Panc1 (cell line): ENCODE results near the gene ZDHHC11. TPM values are rescaled to one million over a fixed set of nuclear protein-coding genes. Genes with fewer than 3 reads are reported as not detected.

Source experiments
- ATAC-seq: fragments of 200-7000 bp; cut with Tn5 transposase; 2 replicates; pipeline ENCODE4 v1.9.1; 2020; ENCODE audit warnings: mild to moderate bottlenecking, moderate library complexity
- BruUV-seq: library from RNA; stranded (reverse); fragments of 400-500 nt; replicated peaks from 2 replicates; lab custom pipeline; 2021; lab: Mats Ljungman, UMichigan
- CTCF ChIA-PET: fragments of 300-600 bp; sonication (Branson Sonifier 250); formaldehyde crosslinking; loops from one replicate; lab custom pipeline; 2022; ENCODE audit warnings: antibody characterized with exemption; lab: Charles Lee
- POLR2A ChIA-PET: fragments of 300-600 bp; sonication (Branson Sonifier 250); formaldehyde crosslinking; loops from one replicate; lab custom pipeline; 2022; ENCODE audit warnings: antibody characterized with exemption; lab: Charles Lee
- DNase-seq: peaks from one replicate; pipeline ENCODE4 v3.0.0-alpha.2; 2010; ENCODE audit warnings: low read depth, low spot score
- H3K27ac ChIP-seq: 2 replicates; pipeline ENCODE4 v1.5.1; 2011; ENCODE audit warnings: mild to moderate bottlenecking, low read length, inconsistent platforms
- H3K27me3 ChIP-seq: fragments of 200-500 bp; sonication (Bioruptor generic); 2 replicates; pipeline ENCODE4 v1.6.0; 2014; ENCODE audit warnings: low read length, inconsistent platforms; ENCODE audit not compliant: control insufficient read depth, insufficient read depth
- H3K36me3 ChIP-seq: fragments of 200-500 bp; sonication (Bioruptor generic); 2 replicates; pipeline ENCODE4 v1.5.1; 2014; ENCODE audit warnings: inconsistent platforms, mild to moderate bottlenecking, low read length, moderate library complexity; ENCODE audit not compliant: control insufficient read depth, insufficient read depth
- H3K4me1 ChIP-seq: 2 replicates; pipeline ENCODE4 v1.5.1; 2011; ENCODE audit warnings: inconsistent platforms, mild to moderate bottlenecking, low read length, moderate library complexity; ENCODE audit not compliant: control insufficient read depth, insufficient read depth
- H3K4me3 ChIP-seq, 2 experiments: 2 replicates each; pipeline ENCODE4 v1.5.1; 2011 to 2012; ENCODE audit warnings: low read depth in 2 of 2, low read length in 2 of 2, mild to moderate bottlenecking in 2 of 2, inconsistent platforms in 1 of 2, moderate library complexity in 1 of 2
- H3K9me3 ChIP-seq: fragments of 200-500 bp; sonication (Bioruptor generic); 2 replicates; pipeline ENCODE4 v1.5.1; 2014; ENCODE audit warnings: low read depth, mild to moderate bottlenecking, inconsistent platforms, low read length, moderate library complexity; ENCODE audit not compliant: control insufficient read depth, insufficient read depth
- POLR2AphosphoS5 ChIP-seq: IDR thresholded peaks from 2 replicates; pipeline ENCODE4 v1.6.1; 2012; ENCODE audit warnings: mild to moderate bottlenecking, low read depth, low read length, moderate library complexity
- SIN3A ChIP-seq: IDR thresholded peaks from 2 replicates; pipeline ENCODE4 v1.6.1; 2012; ENCODE audit warnings: low read depth, mild to moderate bottlenecking, low read length, moderate library complexity, borderline replicate concordance; ENCODE audit not compliant: insufficient read depth
- TCF7L2 ChIP-seq: IDR thresholded peaks from 2 replicates; pipeline ENCODE4 v1.6.1; 2011; ENCODE audit warnings: mild to moderate bottlenecking, low read depth, low read length, inconsistent platforms
- in situ Hi-C: cut with HindIII; loops from 2 replicates; pipeline ENCODE4 v1.10.0; 2016; ENCODE audit warnings: low sequenced_read_pairs, low pct_unique_long_range_greater_than_20kb
- intact Hi-C: fragments of 100-400 bp; cut with micrococcal nuclease; formaldehyde crosslinking; loops from one replicate; pipeline ENCODE4 v1.10.0; 2022; ENCODE audit not compliant: unreplicated experiment
- total RNA-seq: library from RNA; stranded (reverse); gene quantifications from one replicate; pipeline ENCODE4 v1.2.1, GENCODE V29; 2021; ENCODE audit not compliant: unreplicated experiment
- TF ChIP-seq, protein P1 (sequence below): fragments of 450-650 bp; IDR thresholded peaks from 2 replicates; pipeline ENCODE4 v1.5.1; 2017; ENCODE audit warnings: mild to moderate bottlenecking
- TF ChIP-seq, protein P2 (sequence below), 2 experiments: IDR thresholded peaks; 2 replicates each; pipeline ENCODE4 v1.6.1; 2011 to 2012; ENCODE audit warnings: low read depth in 2 of 2, control low read depth in 1 of 2, low read length in 1 of 2, mild to moderate bottlenecking in 1 of 2, moderate library complexity in 1 of 2; ENCODE audit not compliant: insufficient read depth in 1 of 2

ZDHHC11 gene
- total RNA-seq, 1 experiment from 2014 or later: 3.0 TPM

DNA sequence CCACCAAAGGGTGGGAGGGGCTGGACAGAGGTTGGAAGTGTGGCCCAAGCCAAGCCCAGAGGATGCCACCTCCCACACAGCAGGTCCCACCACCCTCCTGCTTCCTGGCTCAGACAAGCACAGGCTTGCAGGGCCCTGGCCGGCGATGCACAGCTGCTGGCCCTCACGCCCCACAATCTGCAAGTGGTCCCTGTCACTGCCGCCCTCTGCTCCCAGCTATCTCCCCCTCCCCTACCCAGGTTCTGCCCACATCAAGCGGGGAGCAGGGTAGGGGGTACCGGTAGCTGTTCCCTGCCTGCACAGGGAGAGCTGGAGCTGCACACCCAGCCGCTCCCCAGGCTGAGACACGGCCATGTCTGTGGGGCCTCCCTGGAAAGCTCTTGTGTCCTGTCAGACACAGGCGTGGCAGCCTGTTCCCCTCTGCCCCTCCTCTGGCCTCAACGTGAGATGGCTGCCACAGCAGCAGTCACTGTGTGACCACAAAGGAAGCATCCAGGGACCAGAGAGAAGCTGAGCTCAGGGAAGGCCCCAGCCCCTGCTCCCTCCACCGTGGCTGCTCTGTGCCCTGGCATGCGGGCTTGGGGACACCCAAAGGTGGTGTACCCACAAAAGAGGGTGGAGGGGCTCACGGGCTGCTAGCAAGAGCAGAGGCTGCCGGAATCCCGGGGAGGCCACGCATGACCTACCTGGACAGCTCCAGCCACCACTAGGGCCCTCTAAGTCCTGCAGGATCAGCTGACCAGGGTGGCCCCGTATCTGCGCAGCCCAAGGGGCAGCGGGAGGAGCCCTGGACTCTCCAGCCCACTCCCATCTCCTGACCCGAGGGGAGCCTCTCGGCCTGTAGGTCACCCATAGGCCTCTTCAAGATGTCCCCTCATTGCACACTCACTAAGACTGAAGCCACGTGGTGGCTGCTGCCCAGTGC is 10.9 kb upstream of the ZDHHC11 start:
- no peaks in the 10 kb centered on the region for H3K36me3 ChIP-seq
- no peaks in the 10 kb centered on the region for H3K4me1 ChIP-seq
- no peaks in the 10 kb centered on the region for H3K27me3 ChIP-seq
- in situ Hi-C loops: no loop called here
- ChIA-PET CTCF (no interaction called here), POLR2A (no interaction called here)
- BruUV-seq: no TSS peak
- ATAC-seq (peak; percentile 33), DNase-seq (no peak)
- no peak overlapping the region for H3K27ac ChIP-seq
- TF ChIP-seq TCF7L2 (no peak), POLR2AphosphoS5 (no peak; the same call in 1 of the 2 replicates), SIN3A (no peak)
- TF ChIP-seq, protein P1, sequence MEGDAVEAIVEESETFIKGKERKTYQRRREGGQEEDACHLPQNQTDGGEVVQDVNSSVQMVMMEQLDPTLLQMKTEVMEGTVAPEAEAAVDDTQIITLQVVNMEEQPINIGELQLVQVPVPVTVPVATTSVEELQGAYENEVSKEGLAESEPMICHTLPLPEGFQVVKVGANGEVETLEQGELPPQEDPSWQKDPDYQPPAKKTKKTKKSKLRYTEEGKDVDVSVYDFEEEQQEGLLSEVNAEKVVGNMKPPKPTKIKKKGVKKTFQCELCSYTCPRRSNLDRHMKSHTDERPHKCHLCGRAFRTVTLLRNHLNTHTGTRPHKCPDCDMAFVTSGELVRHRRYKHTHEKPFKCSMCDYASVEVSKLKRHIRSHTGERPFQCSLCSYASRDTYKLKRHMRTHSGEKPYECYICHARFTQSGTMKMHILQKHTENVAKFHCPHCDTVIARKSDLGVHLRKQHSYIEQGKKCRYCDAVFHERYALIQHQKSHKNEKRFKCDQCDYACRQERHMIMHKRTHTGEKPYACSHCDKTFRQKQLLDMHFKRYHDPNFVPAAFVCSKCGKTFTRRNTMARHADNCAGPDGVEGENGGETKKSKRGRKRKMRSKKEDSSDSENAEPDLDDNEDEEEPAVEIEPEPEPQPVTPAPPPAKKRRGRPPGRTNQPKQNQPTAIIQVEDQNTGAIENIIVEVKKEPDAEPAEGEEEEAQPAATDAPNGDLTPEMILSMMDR: no peak
- TF ChIP-seq, protein P2, sequence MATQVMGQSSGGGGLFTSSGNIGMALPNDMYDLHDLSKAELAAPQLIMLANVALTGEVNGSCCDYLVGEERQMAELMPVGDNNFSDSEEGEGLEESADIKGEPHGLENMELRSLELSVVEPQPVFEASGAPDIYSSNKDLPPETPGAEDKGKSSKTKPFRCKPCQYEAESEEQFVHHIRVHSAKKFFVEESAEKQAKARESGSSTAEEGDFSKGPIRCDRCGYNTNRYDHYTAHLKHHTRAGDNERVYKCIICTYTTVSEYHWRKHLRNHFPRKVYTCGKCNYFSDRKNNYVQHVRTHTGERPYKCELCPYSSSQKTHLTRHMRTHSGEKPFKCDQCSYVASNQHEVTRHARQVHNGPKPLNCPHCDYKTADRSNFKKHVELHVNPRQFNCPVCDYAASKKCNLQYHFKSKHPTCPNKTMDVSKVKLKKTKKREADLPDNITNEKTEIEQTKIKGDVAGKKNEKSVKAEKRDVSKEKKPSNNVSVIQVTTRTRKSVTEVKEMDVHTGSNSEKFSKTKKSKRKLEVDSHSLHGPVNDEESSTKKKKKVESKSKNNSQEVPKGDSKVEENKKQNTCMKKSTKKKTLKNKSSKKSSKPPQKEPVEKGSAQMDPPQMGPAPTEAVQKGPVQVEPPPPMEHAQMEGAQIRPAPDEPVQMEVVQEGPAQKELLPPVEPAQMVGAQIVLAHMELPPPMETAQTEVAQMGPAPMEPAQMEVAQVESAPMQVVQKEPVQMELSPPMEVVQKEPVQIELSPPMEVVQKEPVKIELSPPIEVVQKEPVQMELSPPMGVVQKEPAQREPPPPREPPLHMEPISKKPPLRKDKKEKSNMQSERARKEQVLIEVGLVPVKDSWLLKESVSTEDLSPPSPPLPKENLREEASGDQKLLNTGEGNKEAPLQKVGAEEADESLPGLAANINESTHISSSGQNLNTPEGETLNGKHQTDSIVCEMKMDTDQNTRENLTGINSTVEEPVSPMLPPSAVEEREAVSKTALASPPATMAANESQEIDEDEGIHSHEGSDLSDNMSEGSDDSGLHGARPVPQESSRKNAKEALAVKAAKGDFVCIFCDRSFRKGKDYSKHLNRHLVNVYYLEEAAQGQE (IDR thresholded peaks at IDR 0.05; ENCODE audit: insufficient read depth in 1 of 2, low read depth in 2 of 2, low read length in 1 of 2): no peak
- H3K4me3 ChIP-seq: no peak overlapping the region
- no peaks in the 10 kb centered on the region for H3K9me3 ChIP-seq
- intact Hi-C loops: no loop called here

DNA sequence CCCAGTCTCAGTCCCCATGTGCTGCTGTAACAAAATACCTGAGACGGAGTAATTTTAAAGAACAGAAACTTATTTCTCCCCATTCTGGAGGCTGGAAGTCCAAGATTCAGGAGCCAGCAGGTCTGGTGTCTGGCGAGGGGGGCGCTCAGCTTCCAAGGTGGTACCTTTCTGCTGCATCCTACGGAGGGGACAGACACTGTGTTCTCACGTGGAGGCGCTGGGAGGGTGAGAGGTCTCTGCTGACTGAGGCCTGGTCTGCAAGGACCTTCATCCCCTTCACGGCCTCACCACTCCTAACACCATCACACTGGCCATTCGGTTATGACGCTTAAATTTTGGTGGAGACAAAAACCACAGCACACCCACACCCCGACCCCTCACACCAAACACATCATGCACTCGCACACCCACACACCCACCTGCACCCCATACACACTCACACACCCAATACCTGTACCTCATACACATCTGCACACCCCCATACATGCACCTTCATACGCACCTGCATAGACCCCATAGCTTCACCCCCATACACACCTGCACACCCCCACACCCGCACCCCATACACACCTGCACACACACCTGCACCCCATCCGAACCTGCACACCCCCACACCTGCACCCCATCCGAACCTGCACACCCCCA is 9.8 kb upstream of the ZDHHC11 start:
- H3K27me3 ChIP-seq: no peaks in the 10 kb centered on the region
- H3K27ac ChIP-seq: no peak overlapping the region
- no peak overlapping the region for H3K4me3 ChIP-seq
- no peak for TF ChIP-seq POLR2AphosphoS5
- TF ChIP-seq, protein P2 (IDR thresholded peaks at IDR 0.05; ENCODE audit: insufficient read depth in 1 of 2, low read depth in 2 of 2, low read length in 1 of 2): no peak
- TF ChIP-seq, protein P1: no peak
- no peak for TF ChIP-seq SIN3A
- no peak for TF ChIP-seq TCF7L2
- no TSS peak for BruUV-seq
- H3K9me3 ChIP-seq: no peaks in the 10 kb centered on the region
- in situ Hi-C loops: no loop called here
- ChIA-PET CTCF (no interaction called here), POLR2A (no interaction called here)
- no peaks in the 10 kb centered on the region for H3K36me3 ChIP-seq
- intact Hi-C loops: no loop called here
- ATAC-seq (no peak), DNase-seq (no peak)
- H3K4me1 ChIP-seq: no peaks in the 10 kb centered on the region
